GM18502 (cell line): ENCODE results near the gene ASB18.

Experiments used
- ATAC-seq: cut with Tn5 transposase; IDR thresholded peaks from one replicate; pipeline ENCODE4 v1.9.1; 2021; ENCODE audit warnings: mild to moderate bottlenecking; ENCODE audit not compliant: unreplicated experiment, poor library complexity

The ASB18 gene

DNA sequence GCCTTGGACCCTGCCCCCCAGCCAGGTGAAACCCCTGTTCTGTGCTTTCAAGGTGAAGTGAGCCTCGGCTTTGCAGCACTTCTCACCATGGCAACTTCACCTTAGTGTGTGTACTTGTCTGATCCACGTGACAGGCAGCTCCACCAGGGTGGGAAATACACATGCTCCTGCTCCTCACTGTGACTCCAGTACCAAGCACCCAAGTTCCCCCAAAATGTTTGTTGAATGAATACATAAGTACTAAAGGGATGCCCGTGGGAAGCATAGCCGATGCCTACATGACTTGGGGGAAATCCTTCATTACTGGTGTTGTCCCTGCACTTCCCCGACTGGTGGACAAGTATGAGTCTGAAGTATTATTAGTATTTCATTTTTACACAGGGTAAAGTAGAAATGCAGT is 54.2 kb downstream of the ASB18 start:
- no peak for ATAC-seq

DNA sequence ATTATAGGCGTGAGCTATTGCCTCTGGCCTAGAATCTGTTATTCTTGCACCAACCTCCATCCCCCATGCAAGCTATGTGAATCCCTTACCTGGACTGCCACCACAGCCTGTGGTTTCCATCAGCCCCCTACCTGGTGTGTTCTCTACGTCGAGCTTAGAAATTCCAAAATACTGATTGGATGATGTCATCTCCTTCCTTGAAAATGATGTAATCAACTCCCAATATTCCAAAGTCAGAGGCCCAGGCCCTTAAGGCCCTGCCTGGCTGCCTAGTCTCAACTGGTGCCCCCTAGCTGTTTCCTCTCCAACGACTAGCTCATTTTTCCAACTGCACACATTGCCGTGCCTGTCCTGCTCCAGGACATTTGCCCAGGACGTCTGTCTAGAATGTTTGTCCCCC is 54.7 kb downstream of the ASB18 start:
- no peak for ATAC-seq

DNA sequence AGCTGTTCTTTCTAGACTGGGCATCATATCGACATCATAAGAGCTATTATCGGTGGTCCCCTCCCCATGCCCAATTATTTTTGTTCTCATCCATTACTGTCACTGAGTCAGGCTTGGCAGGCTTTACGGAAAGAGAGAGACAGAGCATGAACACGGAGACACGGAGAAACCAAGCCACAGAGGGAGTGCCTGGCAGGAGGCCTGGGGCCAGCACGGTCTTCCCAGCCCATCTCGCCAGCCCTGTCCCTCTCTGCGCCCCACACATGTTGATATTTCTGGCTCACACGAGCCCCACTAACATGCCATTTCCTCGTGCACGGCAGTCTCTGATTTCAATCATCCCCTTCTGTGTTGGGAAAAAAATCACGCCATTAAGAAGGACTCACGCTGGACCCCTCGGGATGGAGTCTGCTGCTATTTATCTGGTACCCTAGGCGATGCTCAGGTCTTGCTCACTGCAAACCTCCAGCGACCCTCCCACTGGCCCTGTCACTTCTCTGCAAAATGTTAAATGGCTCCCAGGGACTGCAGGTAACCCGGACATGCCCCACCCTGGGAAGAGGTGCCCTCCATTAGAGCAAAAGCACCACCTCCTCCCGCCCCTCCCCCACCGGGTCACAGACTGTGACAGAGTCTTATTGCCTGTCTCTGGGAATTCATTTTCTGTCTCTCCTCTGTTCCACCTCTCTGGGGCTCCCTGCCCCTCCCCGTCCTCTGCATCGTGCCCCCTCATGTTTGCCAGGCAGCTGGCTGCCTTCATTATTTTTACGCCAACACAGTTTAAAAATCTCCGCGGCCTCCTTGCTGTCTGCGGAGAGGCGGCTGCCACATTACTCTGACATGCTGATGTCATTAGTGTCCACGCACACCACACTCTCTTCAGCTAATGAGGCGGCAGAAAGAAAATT is 55.9 kb downstream of the ASB18 start:
- ATAC-seq = no peak

DNA sequence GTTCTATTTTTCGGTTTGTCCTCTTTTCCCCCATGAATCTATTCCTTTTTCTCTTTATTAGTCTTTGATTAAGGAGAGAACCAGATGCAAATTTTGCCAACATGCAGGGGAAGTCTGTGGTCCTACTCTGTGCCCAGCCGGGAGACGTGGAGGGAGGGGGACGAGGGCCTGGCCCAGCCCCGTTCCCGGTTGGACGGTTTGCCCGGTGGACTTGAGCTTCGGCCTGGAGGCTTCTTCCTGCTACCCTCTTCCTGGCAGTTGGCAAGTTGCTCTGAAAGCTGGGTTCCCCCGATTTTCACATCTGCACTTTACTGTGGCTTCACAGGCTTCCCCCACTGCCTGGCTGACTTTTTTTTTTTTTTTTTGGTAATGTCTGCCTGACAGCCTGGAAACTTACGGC is 56.7 kb downstream of the ASB18 start:
- no peak for ATAC-seq

DNA sequence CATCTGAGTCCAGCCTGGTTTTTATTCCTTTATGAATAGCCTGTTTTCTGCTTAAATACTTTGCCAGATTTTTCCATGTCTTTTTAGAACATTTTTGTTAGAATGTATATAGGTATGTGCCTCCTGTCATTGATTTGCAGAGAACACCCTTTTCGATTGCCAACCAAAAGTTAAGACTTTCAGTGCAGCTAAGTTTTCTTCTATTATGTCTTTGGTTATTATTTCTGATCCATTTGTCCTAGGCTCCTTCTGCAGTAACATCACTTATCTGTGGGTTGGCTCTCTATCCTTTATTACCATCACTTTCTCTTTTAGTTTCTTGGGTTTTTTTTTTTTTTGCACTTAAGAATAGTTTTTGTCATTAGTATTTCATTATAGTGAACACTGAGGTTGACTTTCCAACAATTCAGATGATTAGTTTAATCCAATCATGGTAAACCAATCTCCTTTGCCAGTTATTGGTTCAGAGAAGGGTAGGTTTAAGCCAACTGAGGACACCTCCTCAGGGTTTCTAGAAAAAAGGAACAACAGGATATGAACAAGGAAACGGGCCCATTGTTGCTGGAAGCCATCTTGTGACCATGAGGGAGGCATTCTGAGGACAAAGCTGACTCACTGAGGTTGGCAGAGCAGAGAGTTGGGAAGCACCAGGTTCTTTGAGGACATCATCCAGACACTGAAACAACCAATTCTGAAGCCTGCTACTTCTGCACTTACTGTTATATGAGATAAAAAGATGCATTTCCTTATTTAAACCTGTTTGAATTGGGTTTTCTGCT is 58.1 kb downstream of the ASB18 start:
- no peak for ATAC-seq

DNA sequence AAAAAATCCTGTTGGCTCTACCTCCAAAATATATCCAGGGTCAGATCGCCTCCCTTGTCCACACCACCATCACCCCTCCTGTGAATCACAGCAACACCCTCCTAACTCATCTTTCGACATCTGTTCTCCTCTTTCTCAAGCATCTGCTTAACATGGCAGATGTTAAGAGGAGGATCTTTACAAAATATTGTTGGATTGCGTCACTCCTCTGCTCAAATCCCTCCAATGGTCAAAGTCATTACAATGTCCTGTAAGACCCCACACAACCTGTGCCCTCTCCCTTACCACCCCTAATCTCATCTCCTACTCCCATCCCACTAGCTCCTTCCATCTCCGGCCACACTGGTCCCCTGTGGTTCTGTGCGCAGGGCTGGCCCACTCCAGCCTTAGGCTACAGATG is 59.3 kb downstream of the ASB18 start:
- ATAC-seq = no peak

DNA sequence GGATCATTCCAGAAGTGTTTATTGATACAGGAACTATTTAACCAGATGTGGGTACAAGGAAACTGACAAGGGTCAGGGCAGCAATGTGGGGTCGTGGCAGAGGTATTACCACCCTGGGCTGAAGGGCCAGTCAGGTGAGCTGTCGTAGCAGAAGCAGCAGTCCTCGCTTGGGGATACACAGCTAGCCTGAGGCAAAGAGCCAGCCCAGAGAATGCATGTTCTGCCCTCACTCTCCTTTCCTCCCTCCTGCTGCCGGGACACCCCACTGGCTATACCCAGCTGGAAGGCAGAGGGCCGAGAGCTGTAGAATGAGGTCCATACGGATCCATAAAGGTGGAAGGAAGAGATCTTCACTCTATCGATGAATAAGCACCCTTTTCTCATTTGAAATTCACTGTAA is 63.8 kb downstream of the ASB18 start:
- ATAC-seq = no peak

DNA sequence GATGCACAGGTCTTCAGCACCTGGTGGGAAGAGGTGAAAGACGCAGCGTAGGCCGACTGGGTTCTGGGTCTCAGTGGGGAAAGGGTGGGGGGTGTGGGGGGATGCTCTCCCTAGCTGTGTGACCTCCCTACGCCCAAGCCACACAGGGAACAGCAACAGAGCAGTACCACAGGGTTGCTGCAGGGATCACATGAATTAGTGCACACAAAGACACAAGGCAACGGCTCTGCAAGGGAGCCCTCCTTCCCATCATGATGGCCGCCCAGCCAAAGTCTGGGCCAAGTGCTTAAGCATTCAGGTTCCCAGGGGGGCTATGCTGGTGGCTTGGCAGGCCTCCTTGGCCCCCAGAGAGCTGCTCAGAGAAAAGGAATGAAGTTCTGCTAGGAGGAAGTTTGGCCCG is 67.8 kb downstream of the ASB18 start:
- ATAC-seq = no peak

DNA sequence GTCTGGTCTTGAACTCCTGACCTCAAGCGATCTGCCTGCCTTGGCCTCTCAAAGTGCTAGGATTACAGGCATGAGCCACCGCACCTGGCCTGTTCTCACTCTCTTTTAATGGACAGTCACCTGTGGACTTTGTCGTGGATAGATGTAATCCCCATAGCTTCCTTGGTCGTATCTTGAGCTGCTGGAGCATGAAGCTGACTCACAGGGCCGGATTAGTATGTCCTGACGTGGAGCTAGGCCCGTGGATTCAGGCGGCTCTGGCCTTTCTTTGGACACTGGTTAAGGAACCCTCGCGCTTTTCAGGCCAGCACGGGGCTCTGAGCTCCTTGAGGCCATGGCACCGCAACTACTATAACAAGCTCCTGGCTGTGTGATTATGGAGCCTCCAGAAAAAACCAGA is 68.5 kb downstream of the ASB18 start:
- ATAC-seq = no peak

DNA sequence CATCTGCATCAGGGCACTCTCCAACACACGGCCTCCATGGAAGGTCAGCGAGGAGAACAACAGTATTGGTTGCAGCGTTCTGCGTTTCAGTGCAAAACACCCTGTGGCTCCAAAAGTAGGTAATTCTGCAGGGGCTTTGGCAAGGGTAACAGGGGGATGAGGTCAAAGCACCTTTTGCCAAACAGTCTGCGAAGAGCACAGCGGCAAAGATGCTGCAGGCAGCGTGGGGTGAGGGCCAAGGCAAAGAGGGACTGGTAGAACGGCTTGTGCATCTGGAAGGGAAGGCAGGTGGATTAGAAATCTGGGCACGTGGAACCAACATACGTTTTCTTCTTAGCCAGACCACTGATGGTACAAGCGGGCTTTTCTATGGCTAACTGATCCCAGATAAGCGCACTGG is 69.4 kb downstream of the ASB18 start:
- no peak for ATAC-seq

DNA sequence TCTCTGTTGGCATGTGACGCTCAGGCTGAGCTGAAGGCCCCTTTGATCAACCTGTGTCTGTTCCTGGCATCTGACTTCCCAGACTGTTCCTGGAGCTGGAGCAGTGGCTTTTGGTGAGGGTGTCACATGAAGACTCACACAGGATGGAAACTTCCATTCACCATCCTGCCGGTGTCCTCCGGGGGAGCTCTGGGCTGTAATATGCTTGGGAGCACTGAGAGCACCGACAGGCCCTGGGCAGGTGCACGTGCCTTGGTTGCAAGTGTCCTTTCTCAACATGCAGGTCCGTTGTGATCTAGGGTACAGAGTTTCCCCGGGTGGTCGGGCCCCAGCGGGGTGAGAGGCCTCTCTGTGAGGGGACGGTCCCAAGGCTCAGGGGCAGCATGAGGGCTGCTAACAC is 71.2 kb downstream of the ASB18 start:
- no peak for ATAC-seq

DNA sequence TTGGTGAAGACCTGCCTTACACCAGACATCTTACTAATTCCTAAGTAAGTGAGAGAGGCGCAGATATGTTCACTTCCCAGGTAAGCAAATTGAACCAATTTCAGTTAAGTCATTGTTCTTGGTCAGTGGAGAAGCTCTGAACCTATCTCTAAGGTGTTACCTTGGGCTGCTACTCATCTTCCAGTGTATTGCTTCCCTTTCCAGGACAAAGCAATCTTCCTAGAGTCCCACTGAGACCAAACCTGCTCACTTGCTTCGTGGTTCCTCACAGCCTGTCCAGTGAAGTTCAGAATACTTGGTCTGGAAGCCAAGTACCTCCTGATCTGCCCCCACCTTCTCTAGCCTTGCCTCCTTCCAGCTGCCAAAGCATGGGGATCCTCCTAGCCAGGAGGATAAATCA is 73.5 kb downstream of the ASB18 start:
- no peak for ATAC-seq

DNA sequence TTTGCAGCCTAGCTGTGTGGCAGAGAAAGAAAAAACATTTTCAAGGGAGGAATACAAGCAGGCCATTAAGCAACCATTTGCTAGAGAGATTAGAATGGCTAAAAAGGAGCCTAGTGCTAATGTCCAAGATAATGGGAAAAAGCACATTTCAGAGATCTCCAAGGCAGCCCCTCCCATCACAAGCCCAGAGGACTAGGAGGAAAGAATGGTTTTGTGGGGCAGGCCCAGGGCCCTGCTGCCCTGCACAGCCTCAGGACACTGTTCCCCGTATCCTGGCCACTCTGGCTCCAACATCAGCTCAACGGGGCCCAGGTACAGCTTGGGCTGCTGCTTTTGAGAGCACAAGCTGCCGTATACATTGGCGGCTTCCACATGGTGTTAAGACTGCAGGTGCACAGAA is 79.5 kb downstream of the ASB18 start:
- ATAC-seq = no peak

DNA sequence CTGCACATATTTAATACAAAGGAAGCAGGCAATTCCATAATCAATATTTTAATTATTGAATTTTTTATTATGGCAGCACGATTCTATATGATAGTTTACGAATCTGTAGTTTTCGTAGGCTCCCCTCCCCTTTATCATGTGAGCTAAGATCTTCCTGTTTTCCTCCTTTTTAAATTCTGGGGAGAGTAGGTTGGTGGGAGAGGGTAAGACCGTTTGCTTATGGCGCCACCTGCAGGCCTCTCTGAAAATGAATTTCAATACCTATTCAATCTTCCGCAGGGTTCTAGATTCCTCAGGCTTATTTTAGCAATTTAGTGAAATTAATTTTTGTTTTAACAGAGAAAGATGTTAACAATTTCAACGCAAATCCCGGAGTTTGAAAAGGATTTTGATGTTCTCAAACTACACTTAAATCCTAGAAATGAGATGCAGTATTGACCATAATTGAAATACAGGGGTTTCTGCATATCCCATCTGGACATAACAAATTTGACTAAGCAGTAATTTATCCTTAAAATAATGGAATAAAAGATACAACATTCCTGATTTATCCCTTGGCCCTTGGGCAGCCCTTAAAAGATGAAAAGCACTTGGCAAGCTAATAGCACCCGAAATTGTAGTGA is 83.3 kb downstream of the ASB18 start:
- no peak for ATAC-seq

DNA sequence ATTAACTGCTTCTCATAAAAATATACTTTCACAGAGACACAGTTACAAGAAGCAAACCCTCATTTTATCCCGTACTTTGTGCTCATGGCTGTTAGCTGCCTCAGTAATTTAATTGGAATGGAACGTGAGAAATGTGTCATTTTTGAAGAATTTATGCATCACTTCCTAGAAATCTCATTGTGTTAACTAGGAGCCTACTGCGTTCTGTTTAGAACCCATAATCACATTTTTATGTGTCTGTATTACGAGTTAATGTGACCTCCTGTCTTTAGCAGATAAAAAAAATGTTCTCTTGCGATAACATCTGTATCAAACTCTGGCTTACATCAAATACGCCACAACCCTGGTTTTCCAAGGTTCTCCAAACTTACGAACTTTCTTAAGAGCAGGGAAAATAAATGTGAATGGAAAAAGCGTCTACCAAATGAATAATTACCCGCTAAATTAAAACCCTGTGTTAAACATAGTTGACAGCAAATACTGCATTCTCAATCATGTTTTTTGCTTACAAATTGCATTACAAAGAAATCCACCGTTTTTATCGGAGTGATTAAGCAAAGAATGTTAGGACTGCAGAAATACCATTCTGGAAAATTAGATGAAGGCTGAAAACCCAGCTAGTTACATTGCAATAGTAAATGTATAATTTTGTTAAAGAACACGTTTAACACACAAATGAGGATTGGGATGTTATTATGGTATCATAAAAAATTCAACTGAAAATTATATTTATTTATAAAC is 84.0 kb downstream of the ASB18 start:
- ATAC-seq = no peak

DNA sequence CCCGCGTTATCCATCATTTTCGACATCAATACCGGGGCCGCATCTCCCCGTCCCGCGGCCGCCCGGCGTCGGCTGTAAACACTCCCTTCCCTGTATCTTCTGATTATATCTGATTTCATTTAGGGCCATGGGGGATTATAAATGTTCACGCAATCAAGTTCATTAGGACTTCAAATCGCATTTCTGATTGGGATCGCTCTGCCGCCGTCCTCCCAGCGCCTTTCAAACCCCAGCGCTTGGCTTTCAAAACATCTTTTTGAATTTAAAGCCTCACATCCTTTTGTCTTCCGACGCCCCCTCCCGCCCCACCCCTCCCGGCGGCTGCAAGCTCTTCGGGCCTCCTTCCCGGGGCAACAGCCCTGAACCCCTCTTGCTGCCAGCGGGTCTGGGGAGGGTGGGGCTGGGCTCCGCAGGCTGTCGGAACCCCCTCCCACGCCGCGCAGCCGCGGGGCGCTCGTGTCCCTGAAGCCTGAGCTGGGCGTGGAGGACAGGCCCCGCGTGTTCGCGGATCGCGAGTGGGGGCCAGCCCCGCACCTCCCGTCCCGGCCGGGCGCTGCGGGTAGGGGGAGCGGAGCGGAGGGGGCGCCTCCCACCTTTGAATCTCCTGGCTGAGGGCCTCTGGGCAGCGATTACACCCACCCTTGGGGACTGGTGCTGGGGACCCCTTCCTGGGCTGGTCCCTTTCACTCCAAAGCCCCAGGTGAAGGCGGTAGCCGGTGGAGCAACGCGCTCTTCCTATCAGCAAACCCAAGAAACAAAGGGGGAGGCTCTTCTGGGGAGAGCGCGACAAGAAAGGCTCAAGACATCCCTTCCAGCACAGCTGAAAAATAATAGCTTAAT is 84.8 kb downstream of the ASB18 start:
- no peak for ATAC-seq

DNA sequence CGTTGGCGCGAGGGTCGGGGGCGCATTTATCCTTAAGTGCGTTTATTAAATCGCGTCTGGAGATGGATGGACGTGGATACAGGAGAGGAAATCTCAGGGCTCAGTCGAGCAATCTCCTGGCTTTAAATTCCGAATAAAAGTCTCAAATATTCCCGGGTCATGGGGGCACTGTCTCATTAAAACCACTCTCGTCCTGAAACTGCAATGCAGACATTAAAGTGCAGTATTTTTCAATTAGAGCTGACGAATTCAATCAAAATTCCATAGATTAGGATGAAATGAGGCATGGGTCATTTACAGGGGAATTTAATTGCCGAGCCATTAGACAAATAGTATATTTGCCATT is 85.3 kb downstream of the ASB18 start:
- ATAC-seq = no peak

DNA sequence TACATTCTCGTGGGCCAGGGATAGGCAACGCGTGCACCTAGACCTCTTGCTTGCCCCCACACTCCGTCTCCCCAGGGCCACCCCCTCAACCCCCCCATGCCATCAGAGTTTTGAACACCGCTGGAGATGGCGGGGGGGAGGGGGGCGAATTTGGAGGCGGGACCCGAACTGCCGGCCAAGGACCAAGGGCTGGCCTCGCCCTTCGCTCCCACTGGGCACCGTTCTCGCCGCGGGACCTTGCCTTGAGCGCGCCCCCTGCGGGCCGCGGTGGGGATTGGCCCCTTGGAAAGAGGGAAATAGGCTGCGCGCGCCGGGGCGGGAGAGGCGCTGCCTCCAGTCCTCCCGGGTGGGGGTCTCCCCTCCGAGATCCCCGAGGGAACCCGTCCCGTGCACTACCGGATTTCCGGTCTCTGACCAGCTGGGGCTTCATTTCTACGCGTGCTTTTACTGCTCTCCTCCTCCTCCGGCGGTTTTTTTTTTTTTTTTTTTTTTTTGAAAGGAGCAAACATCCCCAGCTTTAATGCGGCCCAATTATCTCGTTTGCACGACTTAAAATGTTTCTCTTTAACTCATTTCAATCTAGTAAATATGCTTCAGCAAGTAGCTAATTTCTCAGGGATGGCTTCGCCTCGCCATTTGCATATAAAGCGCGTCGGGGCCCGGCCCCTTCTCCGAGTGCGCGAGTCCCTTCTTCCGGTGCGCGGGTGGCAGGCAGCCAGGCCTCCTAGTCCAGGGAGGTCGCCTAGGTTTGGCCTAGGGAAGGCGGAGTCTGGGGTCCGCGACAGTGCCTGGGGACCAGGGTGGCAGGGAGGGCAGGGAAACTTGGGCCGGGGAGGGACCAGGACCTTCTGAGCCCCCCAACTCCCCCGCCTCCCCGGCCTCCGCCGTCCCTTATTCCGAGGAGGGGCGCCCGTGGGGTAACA is 86.0 kb downstream of the ASB18 start:
- no peak for ATAC-seq

DNA sequence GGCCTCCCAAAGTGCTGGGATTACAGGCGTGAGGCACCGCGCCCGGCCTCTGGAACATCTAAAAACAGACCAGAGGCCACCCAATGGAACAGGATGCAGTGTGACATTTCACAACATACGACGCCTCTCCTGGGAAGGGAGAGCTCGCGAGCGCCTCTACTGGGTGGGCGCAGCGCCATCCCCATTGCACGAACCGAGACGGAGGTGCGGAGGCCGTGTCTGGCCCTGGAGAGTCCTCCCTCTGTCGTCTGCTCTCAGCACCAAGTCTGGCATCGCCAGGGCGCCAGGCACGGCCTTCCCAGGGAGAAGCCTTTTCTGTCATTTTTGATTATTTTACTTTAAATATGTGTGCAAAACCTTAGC is 86.6 kb downstream of the ASB18 start:
- no peak for ATAC-seq
